Adipose tissue (tissue), 3 donors: ENCODE measurements around the gene COX20. TPM values are rescaled to one million over a fixed set of nuclear protein-coding genes. Genes with fewer than 3 reads are reported as not detected.

Source experiments
- H3K27ac ChIP-seq: one replicate; pipeline ENCODE4 v1.5.1; 2013; ENCODE audit warnings: low read depth, low read length
- WGBS, 3 donors: extraction: QIAGEN DNeasy Blood & Tissue Kit; methylation state at CpG; one replicate each; pipeline ENCODE4 v1.1.7; 2013; 5-methylcytosine and 5-hydroxymethylcytosine counted together
- polyA plus RNA-seq, 3 donors: library from polyadenylated mRNA; stranded (reverse); fragments of 200-250 nt; gene quantifications; one replicate each; pipeline ENCODE4 v1.2.3, GENCODE V29; 2013
- donor health status: healthy with polysubstance abuse.
- donor health status: Bipolar disorder and iron deficiency.
- donor health status: healthy.

Gene COX20
- polyA plus RNA-seq, 3 donors: 22.7 to 68.7 (median 29.9) TPM

GRCh38 chr1:244844155-244845121, 9.0 kb downstream of the COX20 start:
- H3K27ac ChIP-seq: no peak overlapping the region
- 89 to 92% (median 91%) methylated on average over 13 of the region's 13 CpGs for WGBS, 3 donors

GRCh38 chr1:244846653-244847052, 11.2 kb downstream of the COX20 start:
- WGBS, 3 donors: 92 to 96% (median 94%) methylated on average over 6 of the region's 6 CpGs
- no peak overlapping the region for H3K27ac ChIP-seq

GRCh38 chr1:244849189-244849866, 13.9 kb downstream of the COX20 start:
- H3K27ac ChIP-seq: no peak overlapping the region
- 31 to 45% (median 38%) methylated on average over 1 of the region's 1 CpG for WGBS, 3 donors

GRCh38 chr1:244850099-244850852, 14.8 kb downstream of the COX20 start:
- WGBS, 3 donors: 69 to 84% (median 83%) methylated on average over 3 of the region's 3 CpGs
- H3K27ac ChIP-seq: no peak overlapping the region

GRCh38 chr1:244850896-244851295, 15.4 kb downstream of the COX20 start:
- WGBS, 3 donors: 98 to 100% (median 100%) methylated on average over 2 of the region's 2 CpGs

GRCh38 chr1:244851546-244852231, 16.2 kb downstream of the COX20 start:
- no peak overlapping the region for H3K27ac ChIP-seq
- 62 to 85% (median 83%) methylated on average over 4 of the region's 4 CpGs for WGBS, 3 donors

More at GRCh38 chr1:244850896-244851295, 15.4 kb downstream of the COX20 start:
- H3K27ac ChIP-seq: no peak overlapping the region

GRCh38 chr1:244852694-244853093, 17.2 kb downstream of the COX20 start:
- no peak overlapping the region for H3K27ac ChIP-seq
- WGBS, 3 donors: 92 to 98% (median 94%) methylated on average over 1 of the region's 1 CpG

- no peak overlapping the region for H3K27ac ChIP-seq
- WGBS, 3 donors: 36 to 67% (median 48%) methylated on average over 5 of the region's 5 CpGs
These were observed 18.7 kb downstream of the COX20 start for GRCh38 chr1:244854166-244854565.

GRCh38 chr1:244854865-244855578, 19.6 kb downstream of the COX20 start:
- no peak overlapping the region for H3K27ac ChIP-seq
- WGBS, 3 donors: 46 to 61% (median 50%) methylated on average over 7 of the region's 7 CpGs

GRCh38 chr1:244857761-244858160, 22.3 kb downstream of the COX20 start:
- 63 to 80% (median 69%) methylated on average over 3 of the region's 3 CpGs for WGBS, 3 donors
- H3K27ac ChIP-seq: no peak overlapping the region

GRCh38 chr1:244858357-244858756, 22.9 kb downstream of the COX20 start:
- H3K27ac ChIP-seq: no peak overlapping the region
- WGBS, 3 donors: 58 to 80% (median 64%) methylated on average over 1 of the region's 1 CpG

GRCh38 chr1:244860078-244860477, 24.6 kb downstream of the COX20 start:
- 52 to 68% (median 66%) methylated on average over 9 of the region's 9 CpGs for WGBS, 3 donors
- no peak overlapping the region for H3K27ac ChIP-seq

GRCh38 chr1:244860914-244861610, 25.6 kb downstream of the COX20 start:
- H3K27ac ChIP-seq: no peak overlapping the region
- WGBS, 3 donors: 5 to 10% (median 9%) methylated on average over 2 of the region's 2 CpGs

- no peak overlapping the region for H3K27ac ChIP-seq
These were observed 26.2 kb downstream of the COX20 start for GRCh38 chr1:244861683-244862082.

GRCh38 chr1:244862354-244862698, 26.9 kb downstream of the COX20 start:
- H3K27ac ChIP-seq: no peak overlapping the region
- WGBS, 3 donors: 0 to 1% (median 0%) methylated on average over 7 of the region's 7 CpGs

More at GRCh38 chr1:244861683-244862082, 26.2 kb downstream of the COX20 start:
- WGBS, 3 donors: 1 to 6% (median 6%) methylated on average over 2 of the region's 2 CpGs

- peak overlapping the region; percentile 99 for H3K27ac ChIP-seq
- WGBS, 3 donors: 1% methylated on average over 65 to 80 of the region's 87 CpGs
These were observed 27.4 kb downstream of the COX20 start for GRCh38 chr1:244862699-244863490.
